Panc1 (cell line): ENCODE measurements around the gene LLGL1. TPM values are rescaled to one million over a fixed set of nuclear protein-coding genes. Genes with fewer than 3 reads are reported as not detected.

Experiments used
- ATAC-seq: fragments of 200-7000 bp; cut with Tn5 transposase; 2 replicates; pipeline ENCODE4 v1.9.1; 2020; ENCODE audit warnings: mild to moderate bottlenecking, moderate library complexity
- BruUV-seq: library from RNA; stranded (reverse); fragments of 400-500 nt; replicated peaks from 2 replicates; lab custom pipeline; 2021; lab: Mats Ljungman, UMichigan
- CTCF ChIA-PET: fragments of 300-600 bp; sonication (Branson Sonifier 250); formaldehyde crosslinking; loops from one replicate; lab custom pipeline; 2022; ENCODE audit warnings: antibody characterized with exemption; lab: Charles Lee
- POLR2A ChIA-PET: fragments of 300-600 bp; sonication (Branson Sonifier 250); formaldehyde crosslinking; loops from one replicate; lab custom pipeline; 2022; ENCODE audit warnings: antibody characterized with exemption; lab: Charles Lee
- DNase-seq: peaks from one replicate; pipeline ENCODE4 v3.0.0-alpha.2; 2010; ENCODE audit warnings: low read depth, low spot score
- H3K27ac ChIP-seq: 2 replicates; pipeline ENCODE4 v1.5.1; 2011; ENCODE audit warnings: mild to moderate bottlenecking, low read length, inconsistent platforms
- H3K27me3 ChIP-seq: fragments of 200-500 bp; sonication (Bioruptor generic); 2 replicates; pipeline ENCODE4 v1.6.0; 2014; ENCODE audit warnings: low read length, inconsistent platforms; ENCODE audit not compliant: control insufficient read depth, insufficient read depth
- H3K36me3 ChIP-seq: fragments of 200-500 bp; sonication (Bioruptor generic); 2 replicates; pipeline ENCODE4 v1.5.1; 2014; ENCODE audit warnings: inconsistent platforms, mild to moderate bottlenecking, low read length, moderate library complexity; ENCODE audit not compliant: control insufficient read depth, insufficient read depth
- H3K4me1 ChIP-seq: 2 replicates; pipeline ENCODE4 v1.5.1; 2011; ENCODE audit warnings: inconsistent platforms, mild to moderate bottlenecking, low read length, moderate library complexity; ENCODE audit not compliant: control insufficient read depth, insufficient read depth
- H3K4me3 ChIP-seq, 2 experiments: 2 replicates each; pipeline ENCODE4 v1.5.1; 2011 to 2012; ENCODE audit warnings: low read depth in 2 of 2, low read length in 2 of 2, mild to moderate bottlenecking in 2 of 2, inconsistent platforms in 1 of 2, moderate library complexity in 1 of 2
- H3K9me3 ChIP-seq: fragments of 200-500 bp; sonication (Bioruptor generic); 2 replicates; pipeline ENCODE4 v1.5.1; 2014; ENCODE audit warnings: low read depth, mild to moderate bottlenecking, inconsistent platforms, low read length, moderate library complexity; ENCODE audit not compliant: control insufficient read depth, insufficient read depth
- CTCF ChIP-seq: fragments of 450-650 bp; IDR thresholded peaks from 2 replicates; pipeline ENCODE4 v1.5.1; 2017; ENCODE audit warnings: mild to moderate bottlenecking
- POLR2AphosphoS5 ChIP-seq: IDR thresholded peaks from 2 replicates; pipeline ENCODE4 v1.6.1; 2012; ENCODE audit warnings: mild to moderate bottlenecking, low read depth, low read length, moderate library complexity
- REST ChIP-seq, 2 experiments: IDR thresholded peaks; 2 replicates each; pipeline ENCODE4 v1.6.1; 2011 to 2012; ENCODE audit warnings: low read depth in 2 of 2, control low read depth in 1 of 2, low read length in 1 of 2, mild to moderate bottlenecking in 1 of 2, moderate library complexity in 1 of 2; ENCODE audit not compliant: insufficient read depth in 1 of 2
- SIN3A ChIP-seq: IDR thresholded peaks from 2 replicates; pipeline ENCODE4 v1.6.1; 2012; ENCODE audit warnings: low read depth, mild to moderate bottlenecking, low read length, moderate library complexity, borderline replicate concordance; ENCODE audit not compliant: insufficient read depth
- TCF7L2 ChIP-seq: IDR thresholded peaks from 2 replicates; pipeline ENCODE4 v1.6.1; 2011; ENCODE audit warnings: mild to moderate bottlenecking, low read depth, low read length, inconsistent platforms
- in situ Hi-C: cut with HindIII; loops from 2 replicates; pipeline ENCODE4 v1.10.0; 2016; ENCODE audit warnings: low sequenced_read_pairs, low pct_unique_long_range_greater_than_20kb
- intact Hi-C: fragments of 100-400 bp; cut with micrococcal nuclease; formaldehyde crosslinking; loops from one replicate; pipeline ENCODE4 v1.10.0; 2022; ENCODE audit not compliant: unreplicated experiment
- total RNA-seq: library from RNA; stranded (reverse); gene quantifications from one replicate; pipeline ENCODE4 v1.2.1, GENCODE V29; 2021; ENCODE audit not compliant: unreplicated experiment

LLGL1 gene
- total RNA-seq, 1 experiment from 2014 or later, result 18.4 TPM

- BruUV-seq, result no TSS peak
- ATAC-seq (no peak), DNase-seq (no peak)
- ChIA-PET POLR2A (no interaction called here), CTCF (no interaction called here)
- peaks cover 2% of the 10 kb centered on the region; the same call in 1 of the 2 replicates for H3K36me3 ChIP-seq
- no peaks in the 10 kb centered on the region for H3K9me3 ChIP-seq
- H3K4me3 ChIP-seq, result peak overlapping the region; percentile 56 to 84
- peak overlapping the region; percentile 58 for H3K27ac ChIP-seq
- H3K27me3 ChIP-seq, result no peaks in the 10 kb centered on the region
- intact Hi-C loops (no loop called here), in situ Hi-C loops (no loop called here)
- H3K4me1 ChIP-seq, result peaks cover 41% of the 10 kb centered on the region
- TF ChIP-seq REST (IDR thresholded peaks at IDR 0.05; ENCODE audit: insufficient read depth in 1 of 2, low read depth in 2 of 2, low read length in 1 of 2) (no peak), TCF7L2 (no peak), SIN3A (no peak), CTCF (no peak), POLR2AphosphoS5 (no peak)
Measured at GRCh38 chr17:18186627-18186982, 38.8 kb upstream of the LLGL1 start.

GRCh38 chr17:18187226-18187625, 38.2 kb upstream of the LLGL1 start:
- intact Hi-C loops, result no loop called here

More at GRCh38 chr17:18187226-18187625, 38.2 kb upstream of the LLGL1 start:
- no TSS peak for BruUV-seq
- no peak for TF ChIP-seq TCF7L2
- no peak for TF ChIP-seq CTCF
- TF ChIP-seq REST (IDR thresholded peaks at IDR 0.05; ENCODE audit: insufficient read depth in 1 of 2, low read depth in 2 of 2, low read length in 1 of 2), result no peak
- TF ChIP-seq SIN3A, result no peak
- TF ChIP-seq POLR2AphosphoS5, result no peak
- in situ Hi-C loops, result no loop called here
- Histone ChIP-seq H3K36me3 (peaks cover 2% of the 10 kb centered on the region; the same call in 1 of the 2 replicates), H3K4me3 (peak overlapping the region; percentile 56 to 84), H3K4me1 (peaks cover 35% of the 10 kb centered on the region), H3K9me3 (no peaks in the 10 kb centered on the region), H3K27ac (peak overlapping the region; percentile 58), H3K27me3 (no peaks in the 10 kb centered on the region)
- POLR2A ChIA-PET, result no interaction called here
- no peak for ATAC-seq
- DNase-seq, result no peak
- CTCF ChIA-PET, result no interaction called here
